ENCODE measurements around the gene TP63. TPM values are rescaled to one million over a fixed set of nuclear protein-coding genes. Genes with fewer than 3 reads are reported as not detected.

TP63 gene
- total RNA-seq, 6 experiments from 2014 or later = 0.06 to 0.55 (median 0.15) TPM; not detected in 3

DNA sequence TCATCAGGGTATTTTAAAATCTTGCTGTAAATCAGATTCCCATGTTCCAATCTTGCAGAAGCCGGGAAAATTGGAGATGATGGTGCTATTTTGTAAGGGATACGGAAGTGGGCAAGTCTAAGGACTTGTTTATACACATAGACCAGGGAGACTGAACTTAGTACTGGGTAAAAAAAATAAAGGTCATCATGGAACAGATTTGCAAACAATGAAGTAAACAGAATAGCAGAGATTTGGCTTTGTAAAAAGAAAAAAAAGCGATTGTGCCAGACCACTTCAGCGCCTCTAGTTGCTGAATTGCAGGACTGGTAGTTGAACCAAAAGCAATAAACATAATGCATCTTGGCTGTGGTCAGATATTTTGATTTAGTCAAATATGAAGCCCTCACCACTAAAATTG, 229.1 kb downstream of the TP63 start:
- TF ChIP-seq POLR2A (IDR thresholded peaks at IDR 0.05) = no peak
- ATAC-seq (peak; percentile 72 to 80 (median 76)), DNase-seq (no peak)
- H3K9me3 ChIP-seq = no peaks in the 10 kb centered on the region
- H3K4me3 ChIP-seq = no peak overlapping the region
- no peaks in the 10 kb centered on the region for H3K27me3 ChIP-seq
- H3K4me1 ChIP-seq = peaks cover 0 to 18% (median 0%) of the 10 kb centered on the region in 4 donors
- 52% methylated on average over 4 of the region's 4 CpGs for WGBS (ENCODE audit: insufficient coverage, low coverage, low lambda C conversion rate, missing lambda C conversion rate)
- H3K36me3 ChIP-seq = no peaks in the 10 kb centered on the region
- intact Hi-C loops (cut with DNase I) = no loop called here
- peak overlapping the region in 1 of 3 donors; percentile 22 for H3K27ac ChIP-seq

- peak; percentile 8 to 46 (median 34) for ATAC-seq
- WGBS (ENCODE audit: insufficient coverage, low coverage, low lambda C conversion rate, missing lambda C conversion rate) = 62% methylated on average over 9 of the region's 9 CpGs
Measured at GRCh38 chr3:189862385-189862998, 231.3 kb downstream of the TP63 start.

GRCh38 chr3:189863031-189863430, 231.8 kb downstream of the TP63 start:
- intact Hi-C loops (cut with DNase I) = no loop called here
- 62% methylated on average over 3 of the region's 3 CpGs for WGBS (ENCODE audit: insufficient coverage, low coverage, low lambda C conversion rate, missing lambda C conversion rate)

More at GRCh38 chr3:189862385-189862998, 231.3 kb downstream of the TP63 start:
- H3K36me3 ChIP-seq = no peaks in the 10 kb centered on the region
- no peak for TF ChIP-seq POLR2A (IDR thresholded peaks at IDR 0.05)
- TF ChIP-seq, protein P1, sequence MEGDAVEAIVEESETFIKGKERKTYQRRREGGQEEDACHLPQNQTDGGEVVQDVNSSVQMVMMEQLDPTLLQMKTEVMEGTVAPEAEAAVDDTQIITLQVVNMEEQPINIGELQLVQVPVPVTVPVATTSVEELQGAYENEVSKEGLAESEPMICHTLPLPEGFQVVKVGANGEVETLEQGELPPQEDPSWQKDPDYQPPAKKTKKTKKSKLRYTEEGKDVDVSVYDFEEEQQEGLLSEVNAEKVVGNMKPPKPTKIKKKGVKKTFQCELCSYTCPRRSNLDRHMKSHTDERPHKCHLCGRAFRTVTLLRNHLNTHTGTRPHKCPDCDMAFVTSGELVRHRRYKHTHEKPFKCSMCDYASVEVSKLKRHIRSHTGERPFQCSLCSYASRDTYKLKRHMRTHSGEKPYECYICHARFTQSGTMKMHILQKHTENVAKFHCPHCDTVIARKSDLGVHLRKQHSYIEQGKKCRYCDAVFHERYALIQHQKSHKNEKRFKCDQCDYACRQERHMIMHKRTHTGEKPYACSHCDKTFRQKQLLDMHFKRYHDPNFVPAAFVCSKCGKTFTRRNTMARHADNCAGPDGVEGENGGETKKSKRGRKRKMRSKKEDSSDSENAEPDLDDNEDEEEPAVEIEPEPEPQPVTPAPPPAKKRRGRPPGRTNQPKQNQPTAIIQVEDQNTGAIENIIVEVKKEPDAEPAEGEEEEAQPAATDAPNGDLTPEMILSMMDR (IDR thresholded peaks at IDR 0.05) = no peak
- peaks cover 0 to 18% (median 0%) of the 10 kb centered on the region in 4 donors for H3K4me1 ChIP-seq
- H3K27ac ChIP-seq = no peak overlapping the region
- DNase-seq = no peak
- H3K4me3 ChIP-seq = no peak overlapping the region
- H3K27me3 ChIP-seq = no peaks in the 10 kb centered on the region
- intact Hi-C loops (cut with DNase I) = no loop called here
- H3K9me3 ChIP-seq = no peaks in the 10 kb centered on the region

GRCh38 chr3:189868061-189868460, 236.9 kb downstream of the TP63 start:
- ATAC-seq (no peak), DNase-seq (no peak)
- H3K4me1 ChIP-seq = peaks cover 0 to 7% (median 0%) of the 10 kb centered on the region in 4 donors
- H3K36me3 ChIP-seq = no peaks in the 10 kb centered on the region
- H3K27me3 ChIP-seq = no peaks in the 10 kb centered on the region
- intact Hi-C loops (cut with DNase I) = no loop called here
- TF ChIP-seq, protein P1 (IDR thresholded peaks at IDR 0.05) = no peak
- no peak for TF ChIP-seq POLR2A (IDR thresholded peaks at IDR 0.05)
- no peaks in the 10 kb centered on the region for H3K9me3 ChIP-seq
- H3K27ac ChIP-seq = no peak overlapping the region
- no peak overlapping the region for H3K4me3 ChIP-seq
- WGBS (ENCODE audit: insufficient coverage, low coverage, low lambda C conversion rate, missing lambda C conversion rate) = 93% methylated on average over 3 of the region's 3 CpGs

More at GRCh38 chr3:189863031-189863430, 231.8 kb downstream of the TP63 start:
- Histone ChIP-seq H3K4me3 (no peak overlapping the region), H3K9me3 (no peaks in the 10 kb centered on the region), H3K27ac (peak overlapping the region in 1 of 3 donors; percentile 30), H3K36me3 (no peaks in the 10 kb centered on the region), H3K4me1 (peaks cover 0 to 18% (median 0%) of the 10 kb centered on the region in 4 donors), H3K27me3 (no peaks in the 10 kb centered on the region)
- ATAC-seq = peak; percentile 90 to 95 (median 94)
- DNase-seq = peak; percentile 30 to 82 (median 64)
- TF ChIP-seq, protein P1 (IDR thresholded peaks at IDR 0.05) = no peak
- TF ChIP-seq POLR2A (IDR thresholded peaks at IDR 0.05) = no peak

GRCh38 chr3:189869165-189869564, 238.0 kb downstream of the TP63 start:
- Histone ChIP-seq H3K9me3 (no peaks in the 10 kb centered on the region), H3K27ac (no peak overlapping the region), H3K36me3 (no peaks in the 10 kb centered on the region), H3K27me3 (no peaks in the 10 kb centered on the region), H3K4me1 (no peaks in the 10 kb centered on the region), H3K4me3 (no peak overlapping the region)
- ATAC-seq (no peak), DNase-seq (no peak)
- 85% methylated on average over 4 of the region's 4 CpGs for WGBS (ENCODE audit: insufficient coverage, low coverage, low lambda C conversion rate, missing lambda C conversion rate)
- intact Hi-C loops (cut with DNase I) = no loop called here
- TF ChIP-seq, protein P1 (IDR thresholded peaks at IDR 0.05) = no peak
- no peak for TF ChIP-seq POLR2A (IDR thresholded peaks at IDR 0.05)
